D721Med (cell line): ENCODE results near the gene RMDN3.

Experiments
- DNase-seq: peaks from one replicate; pipeline ENCODE4 v3.0.0; 2011; ENCODE audit warnings: low spot score; ENCODE audit not compliant: insufficient read length
- FAIRE-seq: peaks from 2 replicates; lab custom pipeline; 2011; peaks lifted over from hg19 to GRCh38; lab: Jason Lieb, UNC
- TF ChIP-seq, protein P1 (sequence below): IDR thresholded peaks from 2 replicates; pipeline ENCODE4 v1.5.1; 2012; ENCODE audit warnings: mild to moderate bottlenecking, control low read depth; ENCODE audit not compliant: insufficient read depth; ENCODE audit errors: missing control alignments

RMDN3 gene

GRCh38 chr15:40768521-40769273 is 13.6 kb upstream of the RMDN3 start:
- TF ChIP-seq, protein P1, sequence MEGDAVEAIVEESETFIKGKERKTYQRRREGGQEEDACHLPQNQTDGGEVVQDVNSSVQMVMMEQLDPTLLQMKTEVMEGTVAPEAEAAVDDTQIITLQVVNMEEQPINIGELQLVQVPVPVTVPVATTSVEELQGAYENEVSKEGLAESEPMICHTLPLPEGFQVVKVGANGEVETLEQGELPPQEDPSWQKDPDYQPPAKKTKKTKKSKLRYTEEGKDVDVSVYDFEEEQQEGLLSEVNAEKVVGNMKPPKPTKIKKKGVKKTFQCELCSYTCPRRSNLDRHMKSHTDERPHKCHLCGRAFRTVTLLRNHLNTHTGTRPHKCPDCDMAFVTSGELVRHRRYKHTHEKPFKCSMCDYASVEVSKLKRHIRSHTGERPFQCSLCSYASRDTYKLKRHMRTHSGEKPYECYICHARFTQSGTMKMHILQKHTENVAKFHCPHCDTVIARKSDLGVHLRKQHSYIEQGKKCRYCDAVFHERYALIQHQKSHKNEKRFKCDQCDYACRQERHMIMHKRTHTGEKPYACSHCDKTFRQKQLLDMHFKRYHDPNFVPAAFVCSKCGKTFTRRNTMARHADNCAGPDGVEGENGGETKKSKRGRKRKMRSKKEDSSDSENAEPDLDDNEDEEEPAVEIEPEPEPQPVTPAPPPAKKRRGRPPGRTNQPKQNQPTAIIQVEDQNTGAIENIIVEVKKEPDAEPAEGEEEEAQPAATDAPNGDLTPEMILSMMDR: no peak
- FAIRE-seq (no peak), DNase-seq (no peak)

DNA sequence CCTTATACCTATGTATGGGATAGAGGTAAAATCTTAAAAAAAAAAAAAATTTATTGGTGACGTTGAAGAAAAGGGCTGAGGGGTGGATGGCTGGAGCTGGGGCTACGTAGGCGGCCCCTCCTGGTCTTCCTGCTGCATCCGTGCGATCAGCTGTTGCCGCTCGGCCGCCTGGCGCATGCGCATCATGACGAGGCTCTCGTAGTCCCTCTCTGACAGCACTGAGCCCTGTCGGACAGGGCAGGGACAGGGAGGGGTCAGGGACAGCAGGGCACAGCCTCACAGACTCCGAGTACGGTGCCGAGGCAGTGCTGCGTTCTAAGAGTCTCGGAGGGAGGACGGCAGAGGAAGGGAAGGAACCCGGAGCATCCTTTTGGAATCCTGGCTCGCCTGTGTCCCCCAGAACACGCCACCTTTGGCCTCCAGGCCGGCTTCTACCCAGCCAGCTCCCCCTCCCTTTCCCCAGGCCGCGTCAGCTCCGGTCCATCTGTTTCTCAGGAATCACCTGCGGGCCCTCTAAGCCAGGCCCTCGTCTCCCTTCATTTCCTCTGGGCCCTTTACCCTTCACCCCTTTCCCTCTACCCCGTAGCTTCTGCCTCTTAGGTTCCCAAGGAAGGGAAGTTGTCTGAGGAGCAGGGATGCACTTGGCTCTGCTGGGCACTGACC is 12.9 kb upstream of the RMDN3 start:
- DNase-seq: no peak
- TF ChIP-seq, protein P1: no peak
- no peak for FAIRE-seq

- TF ChIP-seq, protein P1: no peak
- FAIRE-seq: no peak
- DNase-seq: no peak
Observed at GRCh38 chr15:40766906-40767837, 12.1 kb upstream of the RMDN3 start.

DNA sequence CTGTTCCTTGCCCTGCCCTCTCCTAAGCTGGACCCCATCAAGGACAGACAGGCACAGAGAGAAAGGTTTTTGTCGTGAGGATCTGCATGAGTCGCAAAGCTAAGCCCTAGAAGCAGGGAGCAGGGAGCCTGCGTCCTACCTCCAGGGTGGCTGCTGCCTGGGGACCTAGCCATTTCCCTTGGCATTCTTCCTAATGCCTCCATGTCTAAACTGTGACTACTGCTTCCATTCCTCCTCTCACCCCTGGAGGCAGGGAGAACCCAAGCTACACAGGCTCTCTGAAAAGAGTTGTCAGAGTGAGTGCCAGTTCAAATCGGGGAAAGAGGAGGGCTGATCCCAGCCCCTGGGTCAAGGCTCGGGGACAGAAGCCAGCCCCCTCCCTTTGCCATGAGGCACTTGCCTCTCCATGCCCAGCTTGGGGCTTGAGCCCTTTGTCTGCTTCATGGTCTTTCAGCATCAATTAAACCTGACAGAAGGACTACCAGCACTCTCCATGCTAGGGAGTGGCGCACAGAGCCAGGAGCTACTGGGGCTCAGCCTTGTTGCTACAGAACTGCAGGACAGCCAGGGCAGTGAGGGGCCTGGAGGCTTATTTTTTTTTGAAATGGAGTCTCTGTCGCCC is 11.3 kb upstream of the RMDN3 start:
- no peak for FAIRE-seq
- TF ChIP-seq, protein P1: no peak
- no peak for DNase-seq

DNA sequence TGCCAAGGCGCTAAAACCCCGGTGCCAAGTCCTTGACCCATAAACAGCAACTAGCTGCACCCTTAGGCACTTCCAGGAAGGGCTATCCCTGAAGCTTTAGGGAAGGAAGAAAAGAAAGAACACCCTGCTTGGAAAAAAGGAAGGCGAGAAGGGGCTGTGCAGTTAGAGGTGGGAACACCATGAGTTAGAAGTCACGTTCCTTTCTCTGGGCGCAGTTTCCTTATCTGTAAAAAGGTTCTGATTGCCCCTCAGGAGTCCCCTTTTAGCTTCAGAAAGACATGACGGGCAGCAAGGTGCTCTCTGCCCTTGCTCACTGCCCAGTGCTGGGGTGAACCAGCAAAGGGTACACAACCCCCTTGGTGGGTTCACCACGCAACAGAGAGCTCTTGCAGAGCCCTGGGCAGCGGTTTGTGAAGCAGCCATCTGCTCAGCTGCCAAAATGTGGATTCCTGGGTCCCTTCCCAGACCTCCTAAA is 9.6 kb upstream of the RMDN3 start:
- FAIRE-seq (no peak), DNase-seq (no peak)
- TF ChIP-seq, protein P1: no peak

DNA sequence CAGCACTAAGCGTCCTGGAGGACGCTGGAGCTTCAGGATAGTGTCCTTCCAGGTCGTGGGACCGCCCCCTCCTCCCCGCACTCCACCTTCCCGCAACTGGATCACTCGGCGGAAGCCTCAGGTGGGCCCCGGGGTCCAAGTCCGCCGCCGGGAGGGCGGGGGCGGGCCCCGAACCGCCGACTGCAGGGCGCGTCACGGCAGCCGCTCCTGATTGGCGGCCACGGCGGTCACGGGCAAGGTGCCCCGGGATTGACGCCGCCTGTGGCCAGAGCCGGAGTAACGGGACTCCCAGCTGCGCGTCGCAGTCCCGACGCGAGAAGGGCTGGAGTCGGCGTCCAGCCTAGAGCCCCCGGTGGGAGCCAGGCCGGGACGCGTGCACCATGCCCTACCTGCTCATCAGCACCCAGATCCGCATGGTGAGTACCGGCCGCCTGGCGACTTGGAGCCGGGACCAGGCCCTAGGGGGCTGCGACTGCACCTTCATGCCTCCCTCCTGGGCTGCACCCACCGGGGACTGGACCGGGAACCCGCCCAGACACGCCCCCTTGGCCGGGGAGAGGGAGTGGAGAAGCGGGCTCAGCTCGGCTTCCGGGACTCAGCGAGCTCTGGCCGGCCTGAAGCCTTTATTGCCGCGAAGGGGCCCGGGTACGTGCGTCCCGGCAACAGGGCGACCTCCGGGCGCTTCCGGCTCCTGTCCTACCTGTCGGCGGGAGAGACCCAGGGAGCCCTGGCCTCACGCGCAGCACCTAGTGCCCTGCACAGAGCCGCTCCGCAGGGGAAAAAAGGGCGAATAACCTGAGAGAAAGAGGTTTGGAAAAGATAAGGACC is 9.0 kb upstream of the RMDN3 start, which contains the start of gene GCHFR:
Gene GCHFR (plus strand): TSS at position 268 of the 828 bp plus-strand sequence. CDS start 113 bp downstream, at position 381.
- DNase-seq: no peak
- FAIRE-seq: no peak
- TF ChIP-seq, protein P1: no peak
